Ishikawa (cell line): ENCODE measurements around the gene RAB3IL1.

Experiments used
- CEBPB ChIP-seq: IDR thresholded peaks from 2 replicates; pipeline ENCODE4 v1.6.1; 2012
- EGR1 ChIP-seq: IDR thresholded peaks from 2 replicates; pipeline ENCODE4 v1.6.1; 2012
- MAX ChIP-seq: IDR thresholded peaks from 2 replicates; pipeline ENCODE4 v1.6.1; 2012

GRCh38 chr11:61855939-61856680 is 61.3 kb downstream of the RAB3IL1 start:
- TF ChIP-seq EGR1 = no peak
- no peak for TF ChIP-seq CEBPB
- TF ChIP-seq MAX = no peak
